Activated gamma-delta T cell (primary cell): Measurements from ENCODE around the gene PPP1CA.

Experiments used
- DNase-seq: peaks from one replicate; lab custom pipeline; 2025; lab: John Stamatoyannopoulos, UW

Gene PPP1CA

GRCh38 chr11:67369801-67370284 lies 31.8 kb downstream of the PPP1CA start:
- no peak for DNase-seq

- no peak for DNase-seq
Measured at GRCh38 chr11:67369275-67369674, 32.4 kb downstream of the PPP1CA start.

- DNase-seq: no peak
Measured at GRCh38 chr11:67368621-67369020, 33.0 kb downstream of the PPP1CA start.

- DNase-seq: no peak
Measured at GRCh38 chr11:67367761-67368227, 33.9 kb downstream of the PPP1CA start.

- no peak for DNase-seq
Measured at GRCh38 chr11:67366961-67367760, 34.5 kb downstream of the PPP1CA start.

- no peak for DNase-seq
Measured at GRCh38 chr11:67366546-67366945, 35.1 kb downstream of the PPP1CA start.

- no peak for DNase-seq
Measured at GRCh38 chr11:67365736-67366444, 35.8 kb downstream of the PPP1CA start.

- DNase-seq: no peak
Measured at GRCh38 chr11:67364783-67365722, 36.6 kb downstream of the PPP1CA start.

- DNase-seq: no peak
Measured at GRCh38 chr11:67364169-67364568, 37.5 kb downstream of the PPP1CA start.

- no peak for DNase-seq
Measured at GRCh38 chr11:67357831-67358670, 43.6 kb downstream of the PPP1CA start.

GRCh38 chr11:67356864-67357561 lies 44.6 kb downstream of the PPP1CA start:
- no peak for DNase-seq

GRCh38 chr11:67356387-67356863 lies 45.2 kb downstream of the PPP1CA start:
- no peak for DNase-seq

- no peak for DNase-seq
Measured at GRCh38 chr11:67355794-67356386, 45.8 kb downstream of the PPP1CA start.

- DNase-seq: no peak
Measured at GRCh38 chr11:67355023-67355793, 46.5 kb downstream of the PPP1CA start.

GRCh38 chr11:67354075-67355022 lies 47.3 kb downstream of the PPP1CA start:
- no peak for DNase-seq

GRCh38 chr11:67353317-67354074 lies 48.2 kb downstream of the PPP1CA start, which contains the start of gene POLD4:
TSS of gene POLD4 (minus strand) at chr11:67353546. CDS start at chr11:67353399, 147 bp downstream.
- DNase-seq: peak; percentile 86
